SU-DHL-6 (cell line): ENCODE measurements around the gene RAB40C.

Source experiments
- H2AFZ ChIP-seq: fragments of 200-600 bp; sonication (generic); 2 replicates; pipeline ENCODE4 v1.6.1; 2014; ENCODE audit warnings: low read depth, mild to moderate bottlenecking, moderate library complexity, mixed read lengths, antibody characterized with exemption, low read length; ENCODE audit not compliant: severe bottlenecking
- H3F3A ChIP-seq: fragments of 200-600 bp; shearing (Covaris generic); 2 replicates; pipeline ENCODE4 v1.6.0; 2016; ENCODE audit warnings: antibody characterized with exemption, mild to moderate bottlenecking; ENCODE audit not compliant: insufficient read depth
- H3K27ac ChIP-seq: fragments of 200-600 bp; sonication (generic); 2 replicates; pipeline ENCODE4 v1.5.1; 2016; ENCODE audit warnings: low read depth, mild to moderate bottlenecking, low read length, moderate library complexity, mixed read lengths
- H3K27me3 ChIP-seq: fragments of 200-600 bp; sonication (generic), shearing (Covaris generic); 2 replicates; pipeline ENCODE4 v1.6.0; 2014; ENCODE audit warnings: mild to moderate bottlenecking, low read length
- H3K36me3 ChIP-seq: fragments of 200-600 bp; sonication (generic); 2 replicates; pipeline ENCODE4 v1.6.1; 2014; ENCODE audit warnings: mild to moderate bottlenecking, low read length, mixed read lengths
- H3K4me2 ChIP-seq: fragments of 300-600, 200-600 bp; shearing (Covaris generic), sonication (generic); 2 replicates; pipeline ENCODE4 v1.6.0; 2014; ENCODE audit warnings: low read length, low read depth, mild to moderate bottlenecking; ENCODE audit not compliant: poor library complexity, severe bottlenecking
- H3K4me3 ChIP-seq: fragments of 200-600 bp; sonication (generic); 2 replicates; pipeline ENCODE4 v1.5.1; 2014; ENCODE audit warnings: antibody characterized with exemption, low read length, mild to moderate bottlenecking, mixed read lengths; ENCODE audit not compliant: insufficient read depth, poor library complexity, severe bottlenecking
- H3K79me2 ChIP-seq: fragments of 200-600 bp; sonication (generic); 2 replicates; pipeline ENCODE4 v1.6.1; 2014; ENCODE audit warnings: mild to moderate bottlenecking, low read length, moderate library complexity; ENCODE audit not compliant: insufficient read depth
- H3K9ac ChIP-seq: fragments of 200-600 bp; sonication (generic); 2 replicates; pipeline ENCODE4 v1.7.0; 2014; ENCODE audit warnings: mild to moderate bottlenecking, low read length
- H3K9me2 ChIP-seq: fragments of 200-600 bp; sonication (generic); replicated peaks from 2 replicates; pipeline ENCODE4 v1.6.1; 2014; ENCODE audit warnings: low read length; ENCODE audit not compliant: insufficient read depth
- H3K9me3 ChIP-seq: fragments of 200-600 bp; sonication (generic); 2 replicates; pipeline ENCODE4 v1.6.1; 2014; ENCODE audit warnings: low read length, mixed read lengths; ENCODE audit not compliant: insufficient read depth
- H4K20me1 ChIP-seq: fragments of 200-600 bp; sonication (generic); 2 replicates; pipeline ENCODE4 v1.6.1; 2014; ENCODE audit warnings: low read depth, mild to moderate bottlenecking, antibody characterized with exemption, low read length, moderate library complexity, mixed read lengths
- EZH2phosphoT487 ChIP-seq: fragments of 200-600 bp; sonication (generic), shearing (Covaris generic); conservative IDR thresholded peaks from 2 replicates; pipeline ENCODE4 v1.6.1; 2018; ENCODE audit warnings: mild to moderate bottlenecking, antibody characterized with exemption, low read length, moderate library complexity, mixed read lengths
- TF ChIP-seq, protein P1 (sequence below): fragments of 200-600 bp; sonication (generic); IDR thresholded peaks from one replicate; pipeline ENCODE4 v1.5.1; 2017; ENCODE audit warnings: antibody characterized with exemption, mild to moderate bottlenecking, low read length, moderate library complexity; ENCODE audit not compliant: insufficient read depth, poor library complexity, severe bottlenecking

The RAB40C gene

DNA sequence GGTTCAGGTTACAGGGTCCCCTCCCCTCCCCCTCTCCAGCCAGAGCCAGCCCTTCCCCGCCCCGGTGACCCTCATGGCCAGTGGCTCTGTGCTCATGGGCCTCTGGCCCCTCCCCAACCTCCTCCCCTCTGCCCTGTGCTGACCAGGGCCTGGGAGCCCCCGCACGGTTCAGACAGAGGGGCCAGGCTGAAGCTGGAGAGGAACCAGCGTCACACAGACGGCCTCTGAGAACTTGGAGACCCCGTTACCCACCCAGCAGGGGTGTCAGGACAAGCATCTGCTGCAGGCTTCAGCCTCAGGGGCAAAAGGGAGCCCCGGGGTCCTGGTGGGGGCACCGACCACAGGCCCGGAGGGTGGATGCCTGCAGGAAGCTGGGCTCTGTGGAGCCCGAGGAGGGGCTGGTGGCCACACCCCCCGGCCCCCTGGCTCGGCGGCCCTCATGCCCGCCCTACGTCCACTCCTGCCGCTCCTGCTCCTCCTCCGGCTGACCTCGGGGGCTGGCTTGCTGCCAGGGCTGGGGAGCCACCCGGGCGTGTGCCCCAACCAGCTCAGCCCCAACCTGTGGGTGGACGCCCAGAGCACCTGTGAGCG lies 41.0 kb downstream of the RAB40C start, which contains the start of gene WFIKKN1:
WFIKKN1 (plus strand) TSS at position 171 of the 591 bp plus-strand sequence; CDS start at position 440, 269 bp downstream.
- no peaks in the 10 kb centered on the region for H3K36me3 ChIP-seq
- H3K79me2 ChIP-seq = no peaks in the 10 kb centered on the region
- H3K9ac ChIP-seq = no peak within 1 kb of the TSS
- H4K20me1 ChIP-seq = no peaks in the 10 kb centered on the region
- H3K9me2 ChIP-seq = no peaks in the 10 kb centered on the region
- H3K9me3 ChIP-seq = no peaks in the 10 kb centered on the region
- no peak within 1 kb of the TSS for H2AFZ ChIP-seq
- H3F3A ChIP-seq = no peaks in the 10 kb centered on the region
- TF ChIP-seq, protein P1, sequence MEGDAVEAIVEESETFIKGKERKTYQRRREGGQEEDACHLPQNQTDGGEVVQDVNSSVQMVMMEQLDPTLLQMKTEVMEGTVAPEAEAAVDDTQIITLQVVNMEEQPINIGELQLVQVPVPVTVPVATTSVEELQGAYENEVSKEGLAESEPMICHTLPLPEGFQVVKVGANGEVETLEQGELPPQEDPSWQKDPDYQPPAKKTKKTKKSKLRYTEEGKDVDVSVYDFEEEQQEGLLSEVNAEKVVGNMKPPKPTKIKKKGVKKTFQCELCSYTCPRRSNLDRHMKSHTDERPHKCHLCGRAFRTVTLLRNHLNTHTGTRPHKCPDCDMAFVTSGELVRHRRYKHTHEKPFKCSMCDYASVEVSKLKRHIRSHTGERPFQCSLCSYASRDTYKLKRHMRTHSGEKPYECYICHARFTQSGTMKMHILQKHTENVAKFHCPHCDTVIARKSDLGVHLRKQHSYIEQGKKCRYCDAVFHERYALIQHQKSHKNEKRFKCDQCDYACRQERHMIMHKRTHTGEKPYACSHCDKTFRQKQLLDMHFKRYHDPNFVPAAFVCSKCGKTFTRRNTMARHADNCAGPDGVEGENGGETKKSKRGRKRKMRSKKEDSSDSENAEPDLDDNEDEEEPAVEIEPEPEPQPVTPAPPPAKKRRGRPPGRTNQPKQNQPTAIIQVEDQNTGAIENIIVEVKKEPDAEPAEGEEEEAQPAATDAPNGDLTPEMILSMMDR = no peak
- no peak for TF ChIP-seq EZH2phosphoT487
- no peak within 1 kb of the TSS for H3K27ac ChIP-seq
- H3K4me2 ChIP-seq = no peak within 1 kb of the TSS
- H3K27me3 ChIP-seq = no peaks in the 10 kb centered on the region
- no peak within 1 kb of the TSS for H3K4me3 ChIP-seq

DNA sequence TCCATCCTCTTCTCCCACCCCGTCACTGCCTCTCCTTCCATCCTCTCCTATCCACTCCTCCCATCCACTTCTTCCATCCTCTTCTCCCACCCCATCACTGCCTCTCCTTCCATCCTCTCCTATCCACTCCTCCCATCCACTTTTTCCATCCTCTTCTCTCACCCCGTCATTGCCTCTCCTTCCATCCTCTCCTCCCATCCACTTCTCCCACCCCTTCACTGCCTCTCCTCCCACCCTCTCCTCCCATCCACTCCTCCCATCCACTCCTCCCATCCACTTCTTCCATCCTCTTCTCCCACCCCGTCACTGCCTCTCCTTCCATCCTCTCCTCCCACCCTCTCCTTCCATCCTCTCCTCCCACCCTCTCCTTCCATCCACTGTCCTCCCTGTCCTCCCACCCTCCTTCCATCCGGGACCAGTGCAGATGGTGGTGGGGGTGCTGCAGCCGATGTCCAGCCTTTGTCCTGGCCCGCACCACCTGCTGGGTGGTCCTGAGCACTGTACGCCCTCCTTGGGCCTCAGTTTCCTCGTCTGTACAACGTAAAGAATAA lies 42.0 kb downstream of the RAB40C start:
- TF ChIP-seq, protein P1 = no peak
- no peak for TF ChIP-seq EZH2phosphoT487
- Histone ChIP-seq H3K9me2 (no peaks in the 10 kb centered on the region), H3K79me2 (no peaks in the 10 kb centered on the region), H3K9ac (no peak overlapping the region), H3K36me3 (no peaks in the 10 kb centered on the region), H3F3A (no peaks in the 10 kb centered on the region; the same call in 1 of the 2 replicates), H3K27me3 (no peaks in the 10 kb centered on the region), H3K27ac (no peak overlapping the region), H3K4me2 (no peak overlapping the region), H4K20me1 (no peaks in the 10 kb centered on the region), H2AFZ (no peak overlapping the region), H3K4me3 (no peak overlapping the region), H3K9me3 (no peaks in the 10 kb centered on the region)

DNA sequence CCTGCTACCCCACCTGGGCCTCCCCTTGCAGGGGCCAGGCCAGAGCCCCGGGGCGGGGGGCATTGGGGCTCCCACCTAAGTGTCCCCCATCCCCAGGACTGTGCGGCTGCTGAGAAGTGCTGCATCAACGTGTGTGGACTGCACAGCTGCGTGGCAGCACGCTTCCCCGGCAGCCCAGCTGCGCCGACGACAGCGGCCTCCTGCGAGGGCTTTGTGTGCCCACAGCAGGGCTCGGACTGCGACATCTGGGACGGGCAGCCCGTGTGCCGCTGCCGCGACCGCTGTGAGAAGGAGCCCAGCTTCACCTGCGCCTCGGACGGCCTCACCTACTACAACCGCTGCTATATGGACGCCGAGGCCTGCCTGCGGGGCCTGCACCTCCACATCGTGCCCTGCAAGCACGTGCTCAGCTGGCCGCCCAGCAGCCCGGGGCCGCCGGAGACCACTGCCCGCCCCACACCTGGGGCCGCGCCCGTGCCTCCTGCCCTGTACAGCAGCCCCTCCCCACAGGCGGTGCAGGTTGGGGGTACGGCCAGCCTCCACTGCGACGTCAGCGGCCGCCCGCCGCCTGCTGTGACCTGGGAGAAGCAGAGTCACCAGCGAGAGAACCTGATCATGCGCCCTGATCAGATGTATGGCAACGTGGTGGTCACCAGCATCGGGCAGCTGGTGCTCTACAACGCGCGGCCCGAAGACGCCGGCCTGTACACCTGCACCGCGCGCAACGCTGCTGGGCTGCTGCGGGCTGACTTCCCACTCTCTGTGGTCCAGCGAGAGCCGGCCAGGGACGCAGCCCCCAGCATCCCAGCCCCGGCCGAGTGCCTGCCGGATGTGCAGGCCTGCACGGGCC lies 42.8 kb downstream of the RAB40C start:
- Histone ChIP-seq H3K4me3 (no peak overlapping the region), H3K9ac (no peak overlapping the region)
- TF ChIP-seq, protein P1 = no peak
- no peak for TF ChIP-seq EZH2phosphoT487

More for the DNA sequence above, 42.8 kb downstream of the RAB40C start:
- Histone ChIP-seq H4K20me1 (no peaks in the 10 kb centered on the region), H3K36me3 (no peaks in the 10 kb centered on the region), H2AFZ (no peak overlapping the region), H3K4me2 (no peak overlapping the region), H3F3A (no peaks in the 10 kb centered on the region; the same call in 1 of the 2 replicates), H3K79me2 (no peaks in the 10 kb centered on the region), H3K9me2 (no peaks in the 10 kb centered on the region), H3K9me3 (no peaks in the 10 kb centered on the region), H3K27me3 (no peaks in the 10 kb centered on the region), H3K27ac (no peak overlapping the region)
